Thoracic aorta (tissue), 2 donors: ENCODE measurements around the gene ATP6V0B. TPM values are rescaled to one million over a fixed set of nuclear protein-coding genes. Genes with fewer than 3 reads are reported as not detected.

ENCODE experiments used
- ATAC-seq: fragments of 150-250 bp; one replicate; pipeline ENCODE4 v1.8.0; 2017; ENCODE audit warnings: low read depth; ENCODE audit not compliant: insufficient number of reproducible peaks, low FRiP score
- DNase-seq: peaks from one replicate; pipeline ENCODE4 v3.0.0-alpha.2; 2020; ENCODE audit warnings: low spot score
- H3K27ac ChIP-seq, 2 donors: fragments of 200-600 bp; sonication (generic); 1 replicate in 1 of 2; 2 replicates in 1 of 2; pipeline ENCODE4 v1.5.1; 2016; ENCODE audit warnings: mild to moderate bottlenecking in 2 of 2, moderate library complexity in 2 of 2
- H3K27me3 ChIP-seq: fragments of 200-600 bp; sonication (generic); replicated peaks from 2 replicates; pipeline ENCODE4 v1.6.0; 2016; ENCODE audit warnings: mild to moderate bottlenecking; ENCODE audit not compliant: insufficient read depth
- H3K36me3 ChIP-seq: fragments of 200-600 bp; sonication (generic); one replicate; pipeline ENCODE4 v1.5.1; 2016
- H3K4me1 ChIP-seq, 2 donors: fragments of 200-600 bp; sonication (generic); 1 replicate in 1 of 2; 2 replicates in 1 of 2; pipeline versions ENCODE4 v1.5.1 to v1.6.0; 2016; ENCODE audit warnings: low read depth in 2 of 2, mild to moderate bottlenecking in 1 of 2; ENCODE audit not compliant: control insufficient read depth in 1 of 2
- H3K4me3 ChIP-seq: fragments of 200-600 bp; sonication (generic); 2 replicates; pipeline ENCODE4 v1.5.1; 2016; ENCODE audit warnings: mild to moderate bottlenecking
- H3K9me3 ChIP-seq: fragments of 200-600 bp; sonication (generic); 2 replicates; pipeline ENCODE4 v1.5.1; 2016
- CTCF ChIP-seq: fragments of 200-600 bp; sonication (generic); IDR thresholded peaks from one replicate; pipeline ENCODE4 v1.5.1; 2019; ENCODE audit warnings: antibody characterized with exemption
- total RNA-seq, 2 donors: library from RNA; depleted of rRNA; stranded (reverse); fragments of >200 nt; gene quantifications; one replicate each; pipeline versions ENCODE4 v1.1.0 to v1.2.3, GENCODE V29; 2016

Gene ATP6V0B
- total RNA-seq, 2 donors from 2014 or later: 72.3 to 136 TPM

- H3K36me3 ChIP-seq: no peaks in the 10 kb centered on the region
- H3K27me3 ChIP-seq: no peaks in the 10 kb centered on the region
- DNase-seq (no peak), ATAC-seq (no peak)
- H3K4me1 ChIP-seq: peaks cover 5 to 10% of the 10 kb centered on the region in 2 donors
- no peak overlapping the region for H3K4me3 ChIP-seq
- H3K9me3 ChIP-seq: no peaks in the 10 kb centered on the region
- no peak for TF ChIP-seq CTCF
- H3K27ac ChIP-seq: no peak overlapping the region
Measured at GRCh38 chr1:44025816-44026215, 51.1 kb downstream of the ATP6V0B start.

GRCh38 chr1:44027320-44027719 lies 52.6 kb downstream of the ATP6V0B start:
- H3K27me3 ChIP-seq: no peaks in the 10 kb centered on the region
- no peak for TF ChIP-seq CTCF
- H3K4me3 ChIP-seq: no peak overlapping the region
- peaks cover 12 to 20% of the 10 kb centered on the region in 2 donors for H3K4me1 ChIP-seq
- H3K36me3 ChIP-seq: no peaks in the 10 kb centered on the region
- DNase-seq (no peak), ATAC-seq (no peak)
- H3K27ac ChIP-seq: no peak overlapping the region
- no peaks in the 10 kb centered on the region for H3K9me3 ChIP-seq

Other genes with a start within 250 kb of the ATP6V0B start
- gene ARTN, start 41.2 kb upstream of the ATP6V0B start, total RNA-seq: 1 to 10 TPM; 3.8 to 6.1 TPM
- gene IPO13, start 28.0 kb upstream of the ATP6V0B start, total RNA-seq: 10 to 100 TPM; 22.2 to 34.3 TPM
- 10 to 100 TPM; 21.9 to 31.4 TPM for gene DPH2, start 5.0 kb upstream of the ATP6V0B start, total RNA-seq
- gene B4GALT2, start 4.2 kb downstream of the ATP6V0B start, total RNA-seq: 10 to 100 TPM; 34.8 to 51.6 TPM
- gene CCDC24, start 16.6 kb downstream of the ATP6V0B start, total RNA-seq: 10 to 100 TPM in 1 of 2 donors, 1 to 10 TPM in 1; 4.5 to 24.0 TPM
- 10 to 100 TPM; 15.0 to 26.8 TPM for gene SLC6A9, start 56.5 kb downstream of the ATP6V0B start, total RNA-seq
- gene KLF17, start 143.9 kb downstream of the ATP6V0B start, total RNA-seq: under 1 TPM in 1 of 2 donors, not detected in 1; 0.92 TPM
- gene KLF18, start 166.7 kb downstream of the ATP6V0B start, total RNA-seq: not detected
- gene DMAP1, start 238.5 kb downstream of the ATP6V0B start, total RNA-seq: 10 to 100 TPM; 40.2 to 68.0 TPM